Panc1 (cell line): ENCODE results near the gene ZACN.

ENCODE experiments used
- CTCF ChIP-seq: fragments of 450-650 bp; IDR thresholded peaks from 2 replicates; pipeline ENCODE4 v1.5.1; 2017; ENCODE audit warnings: mild to moderate bottlenecking
- REST ChIP-seq, 2 experiments: IDR thresholded peaks; 2 replicates each; pipeline ENCODE4 v1.6.1; 2011 to 2012; ENCODE audit warnings: low read depth in 2 of 2, control low read depth in 1 of 2, low read length in 1 of 2, mild to moderate bottlenecking in 1 of 2, moderate library complexity in 1 of 2; ENCODE audit not compliant: insufficient read depth in 1 of 2
- SIN3A ChIP-seq: IDR thresholded peaks from 2 replicates; pipeline ENCODE4 v1.6.1; 2012; ENCODE audit warnings: low read depth, mild to moderate bottlenecking, low read length, moderate library complexity, borderline replicate concordance; ENCODE audit not compliant: insufficient read depth
- TCF7L2 ChIP-seq: IDR thresholded peaks from 2 replicates; pipeline ENCODE4 v1.6.1; 2011; ENCODE audit warnings: mild to moderate bottlenecking, low read depth, low read length, inconsistent platforms

- TF ChIP-seq CTCF = no peak
- no peak for TF ChIP-seq TCF7L2
- TF ChIP-seq SIN3A = no peak
- no peak for TF ChIP-seq REST (IDR thresholded peaks at IDR 0.05; ENCODE audit: insufficient read depth in 1 of 2, low read depth in 2 of 2, low read length in 1 of 2)
These were observed 41.7 kb downstream of the ZACN start for GRCh38 chr17:76120658-76121008.
